DOHH2 (cell line): ENCODE data around the gene MCC.

Source experiments
- H3F3A ChIP-seq: fragments of 200-600 bp; sonication (generic), shearing (Covaris generic); 2 replicates; pipeline ENCODE4 v1.6.0; 2016; ENCODE audit warnings: antibody characterized with exemption, mild to moderate bottlenecking; ENCODE audit not compliant: control insufficient read depth, insufficient read depth
- H3K27ac ChIP-seq: fragments of 200-600 bp; sonication (generic); 2 replicates; pipeline ENCODE4 v1.5.1; 2014; ENCODE audit warnings: low read depth, mild to moderate bottlenecking, low read length, moderate library complexity
- H3K27me3 ChIP-seq: fragments of 200-600 bp; sonication (generic); 2 replicates; pipeline ENCODE4 v1.6.1; 2014; ENCODE audit warnings: mild to moderate bottlenecking, low read length, mixed read lengths; ENCODE audit not compliant: control insufficient read depth
- H3K36me3 ChIP-seq: fragments of 200-600 bp; sonication (generic); 2 replicates; pipeline ENCODE4 v1.6.1; 2014; ENCODE audit warnings: mild to moderate bottlenecking, low read length, moderate library complexity, mixed read lengths; ENCODE audit not compliant: control insufficient read depth
- H3K4me1 ChIP-seq: fragments of 200-600 bp; sonication (generic); 2 replicates; pipeline ENCODE4 v1.6.1; 2014; ENCODE audit warnings: mild to moderate bottlenecking, low read length, mixed read lengths; ENCODE audit not compliant: control insufficient read depth
- H3K4me2 ChIP-seq: fragments of 200-600 bp; sonication (generic); 2 replicates; pipeline ENCODE4 v1.6.0; 2014; ENCODE audit warnings: mild to moderate bottlenecking, low read length, moderate library complexity
- H3K4me3 ChIP-seq: fragments of 200-600 bp; sonication (generic); 2 replicates; pipeline ENCODE4 v1.5.1; 2014; ENCODE audit warnings: mild to moderate bottlenecking, low read length, mixed read lengths
- H3K79me2 ChIP-seq: fragments of 200-600 bp; sonication (generic); 2 replicates; pipeline ENCODE4 v1.6.1; 2014; ENCODE audit warnings: mild to moderate bottlenecking, low read length, mixed read lengths; ENCODE audit not compliant: control insufficient read depth
- H3K9me2 ChIP-seq: fragments of 200-600 bp; sonication (generic); replicated peaks from 2 replicates; pipeline ENCODE4 v1.6.1; 2014; ENCODE audit warnings: mild to moderate bottlenecking, low read length, mixed read lengths; ENCODE audit not compliant: control insufficient read depth
- H3K9me3 ChIP-seq: fragments of 200-600 bp; sonication (generic); 2 replicates; pipeline ENCODE4 v1.6.1; 2014; ENCODE audit warnings: antibody characterized with exemption, low read length, mixed read lengths; ENCODE audit not compliant: control insufficient read depth, insufficient read depth
- H4K20me1 ChIP-seq: fragments of 200-600 bp; sonication (generic); 2 replicates; pipeline ENCODE4 v1.6.0; 2014; ENCODE audit warnings: low read depth, mild to moderate bottlenecking, antibody characterized with exemption, low read length, moderate library complexity; ENCODE audit not compliant: control insufficient read depth, insufficient read depth
- CTCF ChIP-seq: fragments of 200-600 bp; sonication (generic); IDR thresholded peaks from one replicate; pipeline ENCODE4 v1.5.1; 2014; ENCODE audit warnings: antibody characterized with exemption, mild to moderate bottlenecking, low read depth, low read length; ENCODE audit not compliant: poor library complexity, severe bottlenecking
- EZH2phosphoT487 ChIP-seq: fragments of 200-600 bp; sonication (generic); IDR thresholded peaks from 2 replicates; pipeline ENCODE4 v1.6.1; 2017; ENCODE audit warnings: borderline replicate concordance, mild to moderate bottlenecking, antibody characterized with exemption, low read length, moderate library complexity, mixed read lengths

MCC gene

GRCh38 chr5:113379936-113380806, 108.1 kb downstream of the MCC start:
- H3K27me3 ChIP-seq, result 0 out of 2 replicates have a peak, but pooled peaks cover 3% of the 10 kb centered on the region
- no peaks in the 10 kb centered on the region for H4K20me1 ChIP-seq
- H3K4me2 ChIP-seq, result no peak overlapping the region
- no peak overlapping the region for H3K4me3 ChIP-seq
- no peak for TF ChIP-seq CTCF
- no peak for TF ChIP-seq EZH2phosphoT487
- no peaks in the 10 kb centered on the region for H3K36me3 ChIP-seq
- no peaks in the 10 kb centered on the region for H3K79me2 ChIP-seq
- H3K4me1 ChIP-seq, result no peaks in the 10 kb centered on the region
- no peaks in the 10 kb centered on the region for H3K9me2 ChIP-seq
- H3K9me3 ChIP-seq, result no peaks in the 10 kb centered on the region
- no peaks in the 10 kb centered on the region for H3F3A ChIP-seq
- no peak overlapping the region for H3K27ac ChIP-seq

DNA sequence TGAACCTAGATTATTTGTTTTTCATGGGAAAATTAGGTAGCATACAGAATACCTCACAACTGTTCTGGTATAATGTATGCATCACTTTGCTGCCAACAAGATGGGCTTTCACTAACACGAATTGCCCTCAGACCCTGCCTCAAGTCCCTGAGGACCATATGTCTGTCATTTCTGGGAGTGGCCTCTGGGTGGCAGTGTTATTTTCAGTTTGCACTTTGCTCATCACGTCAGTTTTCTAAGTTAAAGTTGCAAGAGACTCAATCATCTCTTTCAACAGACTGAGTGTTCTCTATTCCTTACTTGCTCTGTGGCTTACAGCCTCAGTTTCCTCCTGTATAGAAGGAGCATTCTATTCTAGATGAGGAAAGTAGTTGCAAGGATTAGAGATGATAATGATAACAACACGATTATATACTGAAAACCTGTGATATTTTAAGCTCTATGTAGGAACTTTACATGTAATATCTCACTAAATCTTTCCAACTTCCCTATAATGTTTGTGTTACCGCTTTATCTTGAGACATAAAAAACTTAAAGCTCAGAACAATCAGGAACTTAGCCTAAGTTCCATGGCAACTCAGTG, 109.2 kb downstream of the MCC start:
- Histone ChIP-seq H3K4me2 (no peak overlapping the region), H3K36me3 (no peaks in the 10 kb centered on the region), H3K4me3 (no peak overlapping the region), H3K79me2 (no peaks in the 10 kb centered on the region), H3K9me3 (no peaks in the 10 kb centered on the region), H3K9me2 (no peaks in the 10 kb centered on the region), H4K20me1 (no peaks in the 10 kb centered on the region), H3F3A (no peaks in the 10 kb centered on the region), H3K27me3 (no peaks in the 10 kb centered on the region), H3K27ac (no peak overlapping the region), H3K4me1 (no peaks in the 10 kb centered on the region)
- no peak for TF ChIP-seq EZH2phosphoT487
- TF ChIP-seq CTCF, result peak; percentile 82

GRCh38 chr5:113378514-113378913, 109.7 kb downstream of the MCC start:
- H3K27ac ChIP-seq, result no peak overlapping the region
- no peaks in the 10 kb centered on the region for H3K4me1 ChIP-seq
- H3K9me3 ChIP-seq, result no peaks in the 10 kb centered on the region
- no peaks in the 10 kb centered on the region for H3K9me2 ChIP-seq
- H3K4me2 ChIP-seq, result no peak overlapping the region
- no peak overlapping the region for H3K4me3 ChIP-seq
- H3K79me2 ChIP-seq, result no peaks in the 10 kb centered on the region
- H3K27me3 ChIP-seq, result no peaks in the 10 kb centered on the region
- TF ChIP-seq EZH2phosphoT487 (no peak), CTCF (no peak)
- H3K36me3 ChIP-seq, result no peaks in the 10 kb centered on the region
- H3F3A ChIP-seq, result no peaks in the 10 kb centered on the region
- H4K20me1 ChIP-seq, result no peaks in the 10 kb centered on the region
